HCT116 (cell line): ENCODE data around the gene SLCO1B3. TPM values are rescaled to one million over a fixed set of nuclear protein-coding genes. Genes with fewer than 3 reads are reported as not detected.

Experiments
- ATAC-seq: fragments of 200-7000 bp; cut with Tn5 transposase; 2 replicates; pipeline ENCODE4 v1.9.1; 2020; ENCODE audit warnings: mild to moderate bottlenecking, moderate library complexity
- BruUV-seq: library from RNA; stranded (reverse); fragments of 400-500 nt; replicated peaks from 2 replicates; lab custom pipeline; 2021; lab: Mats Ljungman, UMichigan
- CTCF ChIA-PET: fragments of 300-600 bp; sonication (Branson Sonifier 250); formaldehyde crosslinking; loops from one replicate; lab custom pipeline; 2021; ENCODE audit warnings: antibody characterized with exemption; lab: Charles Lee
- POLR2A ChIA-PET: fragments of 300-600, 350-600 bp; sonication (Branson Sonifier 250); formaldehyde crosslinking; loops from one replicate; lab custom pipeline; 2021; ENCODE audit warnings: antibody characterized with exemption; lab: Charles Lee
- RAD21 ChIA-PET, 2 experiments: fragments of 300-600 bp; sonication (Branson Sonifier 250); formaldehyde crosslinking; loops; one replicate each; lab custom pipeline; 2023; ENCODE audit warnings: low total read pairs in 2 of 2; ENCODE audit not compliant: uncharacterized antibody in 2 of 2, unreplicated experiment in 2 of 2, low non-redundant PET in 1 of 2; lab: Charles Lee
- DNase-seq: peaks from one replicate; pipeline ENCODE4 v3.0.0-alpha.2; 2010; ENCODE audit warnings: low read depth, low spot score
- H2AFZ ChIP-seq: fragments of 200-600 bp; shearing (Covaris generic), sonication (generic); 2 replicates; pipeline ENCODE4 v1.6.1; 2017; ENCODE audit warnings: low read depth, mixed run types, mixed read lengths, antibody characterized with exemption, low read length; ENCODE audit not compliant: poor library complexity, severe bottlenecking
- H3K27ac ChIP-seq: 2 replicates; pipeline ENCODE4 v1.5.1; 2012; ENCODE audit warnings: low read depth, low read length
- H3K27me3 ChIP-seq: fragments of 200-600 bp; sonication (generic); 2 replicates; pipeline ENCODE4 v1.6.1; 2016; ENCODE audit warnings: mixed run types, low read length, mixed read lengths; ENCODE audit not compliant: insufficient read depth
- H3K36me3 ChIP-seq, 2 experiments: fragments of 200-500 bp in 1 of 2; fragments of 200-600 bp in 1 of 2; sonication (Bioruptor generic) in 1 of 2; sonication (generic) in 1 of 2; 2 replicates each; pipeline versions ENCODE4 v1.5.1 to v1.6.1; 2014 to 2016; ENCODE audit warnings: low read length in 2 of 2, inconsistent platforms in 1 of 2, mixed read lengths in 1 of 2, mixed run types in 1 of 2; ENCODE audit not compliant: insufficient read depth in 2 of 2, control insufficient read depth in 1 of 2
- H3K4me1 ChIP-seq, 2 experiments: fragments of 200-600 bp in 1 of 2; sonication (generic) in 1 of 2; 2 replicates each; pipeline versions ENCODE4 v1.5.1 to v1.6.1; 2012 to 2017; ENCODE audit warnings: low read length in 2 of 2, inconsistent platforms in 1 of 2, mild to moderate bottlenecking in 1 of 2, mixed read lengths in 1 of 2, mixed run types in 1 of 2, moderate library complexity in 1 of 2; ENCODE audit not compliant: insufficient read depth in 2 of 2, control insufficient read depth in 1 of 2
- H3K4me2 ChIP-seq: fragments of 200-600 bp; sonication (generic); 2 replicates; pipeline ENCODE4 v1.6.1; 2017; ENCODE audit warnings: mixed run types, low read length, mixed read lengths
- H3K4me3 ChIP-seq, 2 experiments: fragments of 200-600 bp in 1 of 2; sonication (generic) in 1 of 2; replicated peaks in 1 of 2; 2 replicates each; pipeline ENCODE4 v1.5.1; 2011 to 2016; ENCODE audit warnings: low read length in 2 of 2, control low read depth in 1 of 2, low read depth in 1 of 2, mild to moderate bottlenecking in 1 of 2, mixed read lengths in 1 of 2, mixed run types in 1 of 2
- H3K79me2 ChIP-seq: fragments of 200-600 bp; sonication (generic); 2 replicates; pipeline ENCODE4 v1.6.1; 2017; ENCODE audit warnings: mild to moderate bottlenecking, mixed run types, low read length, moderate library complexity, mixed read lengths; ENCODE audit not compliant: insufficient read depth
- H3K9ac ChIP-seq: fragments of 200-600 bp; sonication (generic); 2 replicates; pipeline ENCODE4 v1.6.1; 2016; ENCODE audit warnings: low read length, mixed read lengths
- H3K9me2 ChIP-seq: fragments of 200-600 bp; sonication (generic), shearing (Covaris generic); 2 replicates; pipeline ENCODE4 v1.6.1; 2017; ENCODE audit warnings: mixed run types, mild to moderate bottlenecking, moderate library complexity; ENCODE audit not compliant: insufficient read depth
- H3K9me3 ChIP-seq, 2 experiments: fragments of 200-500 bp in 1 of 2; fragments of 200-600 bp in 1 of 2; sonication (Bioruptor generic) in 1 of 2; sonication (generic) in 1 of 2; 2 replicates each; pipeline ENCODE4 v1.6.1; 2014 to 2017; ENCODE audit warnings: low read length in 2 of 2, mixed read lengths in 2 of 2, inconsistent platforms in 1 of 2, low read depth in 1 of 2, mild to moderate bottlenecking in 1 of 2, mixed run types in 1 of 2, moderate library complexity in 1 of 2; ENCODE audit not compliant: control insufficient read depth in 1 of 2, insufficient read depth in 1 of 2
- H4K20me1 ChIP-seq: fragments of 200-600 bp; sonication (generic), shearing (Covaris generic); 2 replicates; pipeline ENCODE4 v1.6.1; 2017; ENCODE audit warnings: mixed run types, mild to moderate bottlenecking, moderate library complexity; ENCODE audit not compliant: insufficient read depth
- CEBPB ChIP-seq: IDR thresholded peaks from 2 replicates; pipeline ENCODE4 v1.6.1; 2012; ENCODE audit warnings: low read depth
- CTCF ChIP-seq, 3 experiments: fragments of 200-600 bp in 1 of 3; sonication (generic) in 1 of 3; IDR thresholded peaks in 2 of 3; conservative IDR thresholded peaks in 1 of 3; 2 replicates each; pipeline ENCODE4 v1.5.1; 2012 to 2017; ENCODE audit warnings: low read depth in 2 of 3, low read length in 2 of 3, antibody characterized with exemption in 1 of 3, borderline replicate concordance in 1 of 3, control low read depth in 1 of 3, mild to moderate bottlenecking in 1 of 3, mixed read lengths in 1 of 3, mixed run types in 1 of 3, moderate library complexity in 1 of 3; ENCODE audit not compliant: insufficient read depth in 1 of 3
- EGR1 ChIP-seq: IDR thresholded peaks from 2 replicates; pipeline ENCODE4 v1.6.1; 2012; ENCODE audit warnings: low read depth
- JUND ChIP-seq: IDR thresholded peaks from 2 replicates; pipeline ENCODE4 v1.6.1; 2012
- MAX ChIP-seq: IDR thresholded peaks from 2 replicates; pipeline ENCODE4 v1.6.1; 2012
- TCF7L2 ChIP-seq: IDR thresholded peaks from 2 replicates; pipeline ENCODE4 v1.7.0; 2011; ENCODE audit warnings: borderline replicate concordance, inconsistent platforms; ENCODE audit not compliant: insufficient read depth, insufficient read length; ENCODE audit errors: extremely low read depth
- intact Hi-C: fragments of 100-400 bp; cut with micrococcal nuclease; formaldehyde crosslinking; loops from 2 replicates; pipeline ENCODE4 v1.10.0; 2022
- total RNA-seq: library from RNA; stranded (reverse); gene quantifications from one replicate; pipeline ENCODE4 v1.2.1, GENCODE V29; 2021; ENCODE audit not compliant: unreplicated experiment

Gene SLCO1B3
- total RNA-seq, 1 experiment from 2014 or later: 5.4 TPM

GRCh38 chr12:20885116-20885515, 74.6 kb downstream of the SLCO1B3 start:
- DNase-seq: no peak
- no TSS peak for BruUV-seq
- peaks cover 0 to 3% of the 10 kb centered on the region in 2 experiments; a peak in 1 of 4 replicates for H3K9me3 ChIP-seq

More at GRCh38 chr12:20885116-20885515, 74.6 kb downstream of the SLCO1B3 start:
- H3K9ac ChIP-seq: no peak overlapping the region
- H3K4me1 ChIP-seq: no peaks in the 10 kb centered on the region
- H3K27ac ChIP-seq: no peak overlapping the region
- H3K27me3 ChIP-seq: no peaks in the 10 kb centered on the region
- ChIA-PET POLR2A (no interaction called here), RAD21 (no interaction called here), CTCF (no interaction called here)
- no peak overlapping the region for H2AFZ ChIP-seq
- no peaks in the 10 kb centered on the region for H3K9me2 ChIP-seq
- no peak overlapping the region for H3K4me2 ChIP-seq
- no peaks in the 10 kb centered on the region for H3K79me2 ChIP-seq
- intact Hi-C loops: no loop called here
- H4K20me1 ChIP-seq: no peaks in the 10 kb centered on the region
- TF ChIP-seq CTCF (IDR thresholded peaks at IDR 0.05 in 2 of 3, conservative IDR thresholded peaks at IDR 0.05 in 1 of 3; ENCODE audit: borderline replicate concordance in 1 of 3, insufficient read depth in 1 of 3, low read depth in 2 of 3, low read length in 2 of 3) (no peak), TCF7L2 (no peak), MAX (no peak), EGR1 (no peak), CEBPB (no peak), JUND (no peak)
- H3K36me3 ChIP-seq: no peaks in the 10 kb centered on the region
- ATAC-seq: no peak
- no peak overlapping the region for H3K4me3 ChIP-seq
